ENCODE data around the gene ERMARD. TPM values are rescaled to one million over a fixed set of nuclear protein-coding genes. Genes with fewer than 3 reads are reported as not detected.
A peak's percentile ranks its signal among the peaks of the same experiment; 100 is the strongest.

The ERMARD gene
- total RNA-seq, 1 experiment from 2014 or later: 25.3 TPM

DNA sequence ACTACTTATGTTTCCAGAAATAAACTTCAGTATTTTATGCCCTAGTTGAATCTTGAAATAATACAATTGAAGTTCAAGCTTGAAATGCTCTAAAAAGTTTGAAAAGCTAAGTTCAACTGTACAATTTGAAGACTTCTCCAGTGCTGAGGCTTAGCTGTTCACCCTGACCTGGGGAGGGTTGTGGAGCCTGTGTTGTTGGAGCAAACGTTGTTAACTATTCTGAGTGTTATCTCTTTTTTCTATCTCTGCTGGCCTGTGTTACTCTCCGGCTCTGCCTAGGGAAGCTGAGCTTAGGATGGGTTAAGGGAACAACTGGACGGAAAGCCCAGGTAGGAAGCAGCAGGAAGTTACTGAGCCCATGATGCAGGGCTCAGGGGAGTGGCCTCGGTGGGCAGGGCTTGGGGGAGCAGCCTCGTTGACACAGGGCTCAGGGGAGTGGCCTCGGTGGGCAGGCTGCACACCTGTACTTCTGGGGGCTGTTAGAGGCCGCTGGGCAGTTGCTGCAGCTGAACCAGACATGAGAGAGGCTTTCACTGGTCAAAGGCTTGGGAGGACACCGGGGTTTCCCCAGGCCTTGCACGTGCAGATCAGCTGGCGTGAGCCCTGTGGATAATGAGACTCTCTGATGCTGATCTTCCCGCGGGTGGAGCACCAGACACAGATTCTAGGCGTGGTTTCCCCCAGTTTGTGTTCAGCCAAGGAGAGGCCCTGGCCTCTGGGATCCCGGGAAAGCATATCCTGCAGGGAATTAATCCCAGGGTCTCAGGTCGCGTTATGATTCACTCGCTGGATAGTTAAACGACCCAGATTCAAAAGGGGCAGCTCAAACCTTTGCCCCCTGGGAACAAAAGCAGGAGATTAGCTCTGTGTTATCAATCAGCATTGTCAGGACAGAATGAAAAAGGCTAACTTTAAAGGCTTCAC lies 58.9 kb downstream of the ERMARD start:
- TF ChIP-seq, protein P1, sequence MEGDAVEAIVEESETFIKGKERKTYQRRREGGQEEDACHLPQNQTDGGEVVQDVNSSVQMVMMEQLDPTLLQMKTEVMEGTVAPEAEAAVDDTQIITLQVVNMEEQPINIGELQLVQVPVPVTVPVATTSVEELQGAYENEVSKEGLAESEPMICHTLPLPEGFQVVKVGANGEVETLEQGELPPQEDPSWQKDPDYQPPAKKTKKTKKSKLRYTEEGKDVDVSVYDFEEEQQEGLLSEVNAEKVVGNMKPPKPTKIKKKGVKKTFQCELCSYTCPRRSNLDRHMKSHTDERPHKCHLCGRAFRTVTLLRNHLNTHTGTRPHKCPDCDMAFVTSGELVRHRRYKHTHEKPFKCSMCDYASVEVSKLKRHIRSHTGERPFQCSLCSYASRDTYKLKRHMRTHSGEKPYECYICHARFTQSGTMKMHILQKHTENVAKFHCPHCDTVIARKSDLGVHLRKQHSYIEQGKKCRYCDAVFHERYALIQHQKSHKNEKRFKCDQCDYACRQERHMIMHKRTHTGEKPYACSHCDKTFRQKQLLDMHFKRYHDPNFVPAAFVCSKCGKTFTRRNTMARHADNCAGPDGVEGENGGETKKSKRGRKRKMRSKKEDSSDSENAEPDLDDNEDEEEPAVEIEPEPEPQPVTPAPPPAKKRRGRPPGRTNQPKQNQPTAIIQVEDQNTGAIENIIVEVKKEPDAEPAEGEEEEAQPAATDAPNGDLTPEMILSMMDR (IDR thresholded peaks at IDR 0.05; ENCODE audit: insufficient read depth in 1 of 2, low read depth in 1 of 2, low read length in 1 of 2, severe bottlenecking in 1 of 2, unreplicated experiment in 1 of 2): no peak
- no peaks in the 10 kb centered on the region for H3K27me3 Mint-ChIP-seq (ENCODE audit: insufficient read depth, unreplicated experiment)
- H3K9me3 ChIP-seq: no peaks in the 10 kb centered on the region
- intact Hi-C loops (cut with micrococcal nuclease; ENCODE audit: unreplicated experiment): loop anchor here (1.0 to 5.0 kb wide), 3 partner anchors 10 to 482 kb away; partner anchors contain the start of gene DLL1
- peaks cover 3% of the 10 kb centered on the region for H3K36me3 ChIP-seq (ENCODE audit: control insufficient read depth, insufficient read depth, low read length)
- H3K27ac Mint-ChIP-seq (ENCODE audit: unreplicated experiment): peak overlapping the region; percentile 92
- ChIA-PET CTCF (interaction anchor here (1.0 to 1.9 kb wide), 8 partner anchors 10 to 720 kb away, joined by 3 to 11 read pairs (median 4); no protein-coding TSS in a partner anchor), POLR2A (interaction anchor here (0.6 to 3.2 kb wide), 7 partner anchors 10 to 480 kb away, joined by 3 to 51 read pairs (median 4); partner anchors contain the start of genes DYNLT2 and ERMARD)
- H3K4me3 Mint-ChIP-seq (ENCODE audit: unreplicated experiment): peak overlapping the region; percentile 66
- no peaks in the 10 kb centered on the region for H3K27me3 ChIP-seq (replicated peaks; ENCODE audit: control insufficient read depth, insufficient read depth, low read length)
- peaks cover 10% of the 10 kb centered on the region for H3K9me3 Mint-ChIP-seq (ENCODE audit: unreplicated experiment)
- BruUV-seq (replicated peaks): TSS peak; percentile 99
- H3K4me3 ChIP-seq (ENCODE audit: low read depth, low read length): 0 out of 2 replicates have a peak overlapping the region, but pooled peaks have one; percentile 4
- H3K4me1 Mint-ChIP-seq (ENCODE audit: low read depth, unreplicated experiment): peaks cover 56% of the 10 kb centered on the region
- peaks cover 47% of the 10 kb centered on the region for H3K4me1 ChIP-seq
- peaks cover 27% of the 10 kb centered on the region for H3K36me3 Mint-ChIP-seq (ENCODE audit: insufficient read depth, unreplicated experiment)
- peak; percentile 94 to 95 for DNase-seq

DNA sequence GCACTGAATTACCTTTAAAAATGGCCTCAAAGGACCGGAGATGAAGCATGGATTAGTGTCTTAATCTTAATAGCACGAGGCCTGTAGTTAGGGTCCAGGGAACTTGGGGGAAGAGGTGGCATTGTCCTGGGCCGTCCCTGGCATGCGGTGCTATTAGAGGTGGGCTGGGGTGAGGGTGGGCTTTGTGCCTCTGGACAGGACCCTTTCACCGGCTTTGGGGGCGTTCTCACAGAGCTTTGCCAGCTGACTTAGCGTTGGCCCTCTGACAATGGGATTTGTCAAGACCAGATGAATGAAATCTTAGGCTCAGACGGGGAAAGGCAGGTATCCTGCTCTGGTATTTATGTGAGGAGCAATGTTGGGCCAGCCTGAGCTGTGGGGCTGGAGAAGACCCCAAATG lies 59.6 kb downstream of the ERMARD start:
- no peak overlapping the region for H3K4me3 ChIP-seq (ENCODE audit: low read depth, low read length)
- peaks cover 3% of the 10 kb centered on the region for H3K36me3 ChIP-seq (ENCODE audit: control insufficient read depth, insufficient read depth, low read length)
- no peak for DNase-seq
- ChIA-PET POLR2A (interaction anchor here (1.2 to 3.2 kb wide), 3 partner anchors 11 to 121 kb away, joined by 5 to 51 read pairs (median 5); no protein-coding TSS in a partner anchor), CTCF (interaction anchor here (0.5 to 1.9 kb wide), 6 partner anchors 12 to 481 kb away, joined by 3 to 11 read pairs (median 4); no protein-coding TSS in a partner anchor)
- intact Hi-C loops (cut with micrococcal nuclease; ENCODE audit: unreplicated experiment): loop anchor here (1.0 to 5.0 kb wide), 2 partner anchors 20 to 481 kb away; partner anchors contain the start of gene DLL1
- peaks cover 39% of the 10 kb centered on the region for H3K4me1 ChIP-seq
- Mint-ChIP-seq H3K4me3 (ENCODE audit: unreplicated experiment) (peak overlapping the region; percentile 66), H3K27me3 (ENCODE audit: insufficient read depth, unreplicated experiment) (no peaks in the 10 kb centered on the region), H3K9me3 (ENCODE audit: unreplicated experiment) (peaks cover 12% of the 10 kb centered on the region), H3K36me3 (ENCODE audit: insufficient read depth, unreplicated experiment) (peaks cover 25% of the 10 kb centered on the region), H3K4me1 (ENCODE audit: low read depth, unreplicated experiment) (peaks cover 48% of the 10 kb centered on the region), H3K27ac (ENCODE audit: unreplicated experiment) (peak overlapping the region; percentile 92)
- H3K9me3 ChIP-seq: peaks cover 3% of the 10 kb centered on the region; the same call in 1 of the 2 replicates
- TF ChIP-seq, protein P1 (IDR thresholded peaks at IDR 0.05; ENCODE audit: insufficient read depth in 1 of 2, low read depth in 1 of 2, low read length in 1 of 2, severe bottlenecking in 1 of 2, unreplicated experiment in 1 of 2): no peak
- no peaks in the 10 kb centered on the region for H3K27me3 ChIP-seq (replicated peaks; ENCODE audit: control insufficient read depth, insufficient read depth, low read length)
- BruUV-seq (replicated peaks): TSS peak; percentile 75

All from Caco-2 (cell line).